Fibroblast of mammary gland (primary cell): ENCODE data around the gene ATG2A.

ENCODE experiments used
- DNase-seq: peaks from one replicate; pipeline ENCODE4 v3.0.0-alpha.2; 2010; ENCODE audit warnings: low read depth
- H3K4me3 ChIP-seq: 2 replicates; pipeline ENCODE4 v1.5.1; 2011; ENCODE audit warnings: low read depth, mild to moderate bottlenecking, low read length, moderate library complexity; ENCODE audit not compliant: control insufficient read depth
- TF ChIP-seq, protein P1 (sequence below): conservative IDR thresholded peaks from 2 replicates; pipeline ENCODE4 v1.5.1; 2011; ENCODE audit warnings: low read depth, low read length, inconsistent platforms; ENCODE audit not compliant: control insufficient read depth, insufficient read depth

ATG2A gene

DNA sequence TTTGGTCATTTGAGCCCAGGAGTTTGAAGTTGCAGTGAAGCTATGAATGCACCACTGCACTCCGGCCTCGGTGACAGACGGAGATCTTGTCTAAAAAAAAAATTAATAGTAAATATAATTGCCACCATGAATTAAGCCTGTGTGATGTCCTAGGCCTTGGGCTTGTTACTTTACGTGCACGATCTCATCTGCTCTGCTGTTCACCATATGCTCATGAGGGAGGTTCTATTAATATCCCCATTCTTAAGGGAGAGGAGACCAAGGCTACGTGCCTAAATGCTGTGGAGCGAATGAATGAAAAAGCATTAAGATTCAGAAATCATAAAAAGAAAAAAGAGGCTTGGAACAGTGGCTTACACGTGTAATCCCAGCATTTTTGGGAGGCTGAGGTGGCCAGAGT, 2.6 kb upstream of the ATG2A start:
- DNase-seq = no peak
- TF ChIP-seq, protein P1, sequence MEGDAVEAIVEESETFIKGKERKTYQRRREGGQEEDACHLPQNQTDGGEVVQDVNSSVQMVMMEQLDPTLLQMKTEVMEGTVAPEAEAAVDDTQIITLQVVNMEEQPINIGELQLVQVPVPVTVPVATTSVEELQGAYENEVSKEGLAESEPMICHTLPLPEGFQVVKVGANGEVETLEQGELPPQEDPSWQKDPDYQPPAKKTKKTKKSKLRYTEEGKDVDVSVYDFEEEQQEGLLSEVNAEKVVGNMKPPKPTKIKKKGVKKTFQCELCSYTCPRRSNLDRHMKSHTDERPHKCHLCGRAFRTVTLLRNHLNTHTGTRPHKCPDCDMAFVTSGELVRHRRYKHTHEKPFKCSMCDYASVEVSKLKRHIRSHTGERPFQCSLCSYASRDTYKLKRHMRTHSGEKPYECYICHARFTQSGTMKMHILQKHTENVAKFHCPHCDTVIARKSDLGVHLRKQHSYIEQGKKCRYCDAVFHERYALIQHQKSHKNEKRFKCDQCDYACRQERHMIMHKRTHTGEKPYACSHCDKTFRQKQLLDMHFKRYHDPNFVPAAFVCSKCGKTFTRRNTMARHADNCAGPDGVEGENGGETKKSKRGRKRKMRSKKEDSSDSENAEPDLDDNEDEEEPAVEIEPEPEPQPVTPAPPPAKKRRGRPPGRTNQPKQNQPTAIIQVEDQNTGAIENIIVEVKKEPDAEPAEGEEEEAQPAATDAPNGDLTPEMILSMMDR = no peak

DNA sequence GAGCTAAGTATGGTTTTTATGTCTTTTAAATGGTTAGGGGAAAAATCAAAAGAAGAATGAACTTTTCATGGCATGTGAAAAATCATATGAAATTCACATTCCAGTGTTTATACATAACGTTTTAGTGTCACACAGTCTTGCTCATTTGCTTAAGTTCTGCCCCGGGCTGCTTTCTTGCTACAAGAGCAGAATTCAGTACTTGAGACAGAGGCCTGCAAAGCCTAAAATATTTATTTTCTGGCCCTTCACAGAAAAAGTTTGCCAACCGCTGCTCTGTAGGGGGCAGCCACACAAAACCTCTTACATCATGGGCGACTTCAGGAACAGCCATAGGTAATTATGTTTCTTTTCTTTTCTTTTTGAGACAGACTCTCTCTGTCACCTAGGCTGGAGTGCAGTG, 1.0 kb upstream of the ATG2A start:
- peak; percentile 56 for DNase-seq
- TF ChIP-seq, protein P1 = peak; percentile 36
- peak overlapping the region; percentile 61 for H3K4me3 ChIP-seq

More for the DNA sequence above, 2.6 kb upstream of the ATG2A start:
- H3K4me3 ChIP-seq = no peak overlapping the region

DNA sequence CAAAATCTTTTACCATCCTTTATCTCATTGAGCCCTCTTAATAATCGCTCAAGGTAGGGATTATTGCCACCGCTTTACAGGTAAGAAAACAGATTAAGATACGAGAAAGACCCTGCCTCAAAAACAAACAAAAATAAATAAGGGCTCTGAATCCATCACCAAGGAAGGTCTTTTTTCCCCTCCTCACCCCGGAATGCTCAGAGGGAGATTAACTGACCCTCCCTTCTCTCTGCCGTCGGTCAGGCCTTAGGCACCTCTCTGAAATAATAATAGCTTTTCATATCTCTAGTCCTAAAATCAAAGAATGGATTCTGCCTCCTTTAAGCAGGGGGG, 620 bp upstream of the ATG2A start:
- DNase-seq = no peak
- peak overlapping the region; percentile 61 for H3K4me3 ChIP-seq
- TF ChIP-seq, protein P1 = no peak

DNA sequence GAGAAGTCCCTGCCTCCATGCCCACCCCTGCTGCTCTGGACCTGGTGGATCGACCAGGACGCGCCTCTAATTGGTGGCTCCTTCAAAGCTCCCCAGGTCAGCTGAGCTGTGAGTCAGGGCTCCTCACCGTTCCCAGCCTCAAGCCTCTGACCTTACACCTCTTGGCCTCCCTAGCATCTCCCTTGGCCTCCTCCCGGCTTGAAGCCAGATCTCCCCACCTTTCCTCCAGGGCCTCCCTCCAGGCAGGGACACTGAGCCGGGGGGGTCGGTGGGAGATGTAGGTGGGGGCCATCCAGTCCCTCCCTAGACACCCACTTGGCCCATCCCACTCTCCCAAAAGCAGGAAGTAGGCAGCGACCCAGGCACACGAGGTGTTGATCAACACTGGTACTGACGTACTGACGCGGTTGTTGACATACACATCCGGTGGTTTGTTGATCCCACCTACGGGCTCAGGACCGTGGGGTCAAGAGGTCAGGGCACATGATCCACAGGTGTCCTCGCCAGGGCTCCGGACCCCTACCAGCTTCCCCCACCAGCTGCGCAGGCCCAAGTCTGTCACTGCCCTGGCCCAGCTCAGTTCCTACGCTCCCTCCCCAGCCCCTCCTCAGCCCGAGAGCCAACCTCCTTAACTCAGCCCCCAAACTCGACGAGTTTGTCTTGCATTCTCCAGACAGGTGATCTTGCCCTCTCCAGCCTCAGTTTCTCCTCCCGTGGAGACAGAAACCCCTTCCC, 802 bp downstream of the ATG2A start:
- peak; percentile 74 for DNase-seq
- H3K4me3 ChIP-seq = peak overlapping the region; percentile 94
- TF ChIP-seq, protein P1 = no peak

DNA sequence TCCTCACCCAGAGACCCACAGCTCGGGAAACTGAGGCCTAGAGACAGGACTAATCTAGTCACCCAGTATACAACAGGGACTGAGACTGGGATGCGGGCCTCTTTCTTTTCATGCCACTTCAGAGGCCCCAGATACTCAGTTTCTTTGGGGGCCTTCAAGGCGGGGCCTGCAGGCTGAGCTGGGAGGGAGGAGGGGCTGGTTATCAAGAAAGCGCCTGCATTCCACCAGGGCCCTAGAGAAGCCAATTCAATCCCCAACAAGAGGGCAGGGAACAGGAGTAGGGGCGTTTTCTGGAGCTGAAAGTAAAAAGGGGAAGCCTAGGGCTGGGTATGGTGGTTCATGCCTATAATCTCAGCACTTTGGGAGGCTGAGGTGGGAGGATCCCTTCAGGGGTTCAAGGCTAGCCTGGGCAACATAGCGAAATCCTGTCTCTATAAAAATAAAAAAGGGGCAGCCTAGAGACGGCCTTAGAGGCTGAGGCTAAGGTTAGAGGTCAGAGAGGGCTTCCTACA, 1.6 kb downstream of the ATG2A start:
- peak overlapping the region; percentile 94 for H3K4me3 ChIP-seq
- TF ChIP-seq, protein P1 = no peak
- DNase-seq = no peak

DNA sequence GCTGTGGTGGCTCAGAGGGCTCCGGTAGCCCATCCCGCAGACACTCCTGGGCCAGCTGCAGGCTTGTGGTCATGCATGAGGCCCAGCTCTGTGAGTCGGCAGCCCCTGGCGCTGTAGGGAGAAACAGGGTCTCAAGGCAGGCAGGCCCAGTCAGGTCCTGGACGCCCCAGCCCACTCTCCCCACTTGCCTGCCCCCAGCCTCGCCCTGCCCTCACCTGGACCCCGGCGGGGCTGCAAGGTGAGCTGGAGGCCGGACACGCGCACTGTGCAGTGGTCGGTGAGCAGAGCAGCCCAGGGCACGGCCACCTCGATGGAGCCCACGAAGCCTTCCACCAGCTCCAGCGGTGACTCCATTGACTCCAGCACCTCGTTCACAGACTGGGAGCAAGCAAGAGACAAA, 2.9 kb downstream of the ATG2A start:
- no peak for DNase-seq
- no peak overlapping the region for H3K4me3 ChIP-seq
- TF ChIP-seq, protein P1 = no peak

DNA sequence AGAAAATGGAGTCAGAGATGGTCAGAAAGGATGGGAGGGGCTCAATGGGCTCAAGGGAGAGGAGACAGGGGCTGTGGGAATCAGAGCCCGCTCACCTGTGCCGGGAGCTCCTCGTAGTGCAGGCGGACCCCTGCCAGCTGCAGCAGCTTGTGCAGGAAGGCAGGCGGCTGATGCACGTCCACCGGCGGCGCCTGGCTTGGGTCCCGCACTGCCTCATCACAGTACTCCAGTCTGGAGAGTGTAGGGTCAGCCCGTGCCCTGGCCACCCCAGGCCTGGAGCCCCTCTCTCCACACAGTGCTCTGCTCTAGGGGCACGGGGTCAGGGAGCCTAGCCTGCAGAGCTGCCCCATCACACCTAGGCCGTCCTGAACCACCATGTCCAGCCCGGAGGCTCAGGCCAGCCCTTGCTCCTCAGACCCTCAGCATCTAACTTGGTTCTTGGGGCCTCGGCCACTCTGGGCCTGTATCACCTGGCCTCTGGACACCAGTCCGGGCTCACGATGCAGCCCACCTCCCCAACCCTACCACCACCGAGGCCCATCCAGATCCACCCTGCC, 3.8 kb downstream of the ATG2A start:
- no peak overlapping the region for H3K4me3 ChIP-seq
- no peak for DNase-seq
- TF ChIP-seq, protein P1 = no peak
